GM21367 (cell line): ENCODE measurements around the gene NDUFV3.
"Not testable (repeated sequence)": the region's sequence is repeated elsewhere in the genome, so short reads cannot be mapped to it uniquely, and the experiment has no call there.

Experiments used
- ATAC-seq: cut with Tn5 transposase; IDR thresholded peaks from one replicate; pipeline ENCODE4 v1.9.1; 2021; ENCODE audit not compliant: unreplicated experiment

NDUFV3 gene

GRCh38 chr21:42933137-42933970 is 40.2 kb downstream of the NDUFV3 start:
- ATAC-seq, result not testable (repeated sequence)

- not testable (repeated sequence) for ATAC-seq
Measured at GRCh38 chr21:42933973-42934372, 40.9 kb downstream of the NDUFV3 start.

GRCh38 chr21:42936360-42936759 is 43.3 kb downstream of the NDUFV3 start:
- not testable (repeated sequence) for ATAC-seq

- ATAC-seq, result not testable (repeated sequence)
Measured at GRCh38 chr21:42937034-42937940, 44.2 kb downstream of the NDUFV3 start.

GRCh38 chr21:42937960-42938605 is 45.0 kb downstream of the NDUFV3 start:
- ATAC-seq, result no peak

- ATAC-seq, result not testable (repeated sequence)
Measured at GRCh38 chr21:42938606-42938995, 45.5 kb downstream of the NDUFV3 start.

- ATAC-seq, result no peak
Measured at GRCh38 chr21:42939582-42940413, 46.7 kb downstream of the NDUFV3 start.

GRCh38 chr21:42941696-42942085 is 48.6 kb downstream of the NDUFV3 start:
- no peak for ATAC-seq

- no peak for ATAC-seq
Measured at GRCh38 chr21:42942244-42942643, 49.1 kb downstream of the NDUFV3 start.

GRCh38 chr21:42949094-42949755 is 56.1 kb downstream of the NDUFV3 start:
- ATAC-seq, result not testable (repeated sequence)

- ATAC-seq, result not testable (repeated sequence)
Measured at GRCh38 chr21:42951193-42951592, 58.1 kb downstream of the NDUFV3 start.

- ATAC-seq, result peak; percentile 89
Measured at GRCh38 chr21:42956824-42957630, 63.9 kb downstream of the NDUFV3 start.

- ATAC-seq, result not testable (repeated sequence)
Measured at GRCh38 chr21:42958122-42958521, 65.0 kb downstream of the NDUFV3 start.

- no peak for ATAC-seq
Measured at GRCh38 chr21:42959728-42960127, 66.6 kb downstream of the NDUFV3 start.

GRCh38 chr21:42962380-42963007 is 69.4 kb downstream of the NDUFV3 start:
- no peak for ATAC-seq
